Left lung (tissue), 10 donors: Measurements from ENCODE around the gene EPHA1. TPM values are rescaled to one million over a fixed set of nuclear protein-coding genes. Genes with fewer than 3 reads are reported as not detected.

Experiments used
- ATAC-seq: fragments of 200-7000 bp; cut with Tn5 transposase; one replicate; pipeline ENCODE4 v1.9.1; 2020; ENCODE audit warnings: moderate library complexity
- DNase-seq, 4 donors: peaks; one replicate each; pipeline ENCODE4 v3.0.0-alpha.2; 2013 to 2020
- H3K27ac ChIP-seq, 2 donors: fragments of 200-600 bp; sonication (generic) in 1 of 2; one replicate each; pipeline versions ENCODE4 v1.5.0 to v1.8.0; 2020 to 2021
- H3K27me3 ChIP-seq, 2 donors: fragments of 200-600 bp; sonication (generic) in 1 of 2; one replicate each; pipeline versions ENCODE4 v1.5.0 to v1.8.0; 2020 to 2021
- H3K36me3 ChIP-seq, 2 donors: fragments of 200-600 bp; sonication (generic) in 1 of 2; one replicate each; pipeline versions ENCODE4 v1.5.0 to v1.8.0; 2020 to 2021
- H3K4me1 ChIP-seq, 2 donors: fragments of 200-600 bp; one replicate each; pipeline ENCODE4 v1.8.0; 2021
- H3K4me3 ChIP-seq, 2 donors: fragments of 200-600 bp; sonication (generic) in 1 of 2; one replicate each; pipeline versions ENCODE4 v1.5.0 to v1.8.0; 2020 to 2021; ENCODE audit warnings: mild to moderate bottlenecking in 1 of 2
- H3K9me3 ChIP-seq, 2 donors: fragments of 200-600 bp; sonication (generic) in 1 of 2; one replicate each; pipeline versions ENCODE4 v1.5.0 to v1.8.0; 2020 to 2021
- intact Hi-C, 2 donors: fragments of 100-400 bp; cut with DNase I; formaldehyde crosslinking; loops; one replicate each; pipeline versions ENCODE4 v1.11.2 to v1.14.2; 2022
- microRNA-seq, 2 donors: library from miRNA; unstranded; fragments of <30 nt; microRNA quantifications; one replicate each; pipeline ENCODE4, GENCODE V29; 2019
- polyA plus RNA-seq, 6 donors: library from polyadenylated mRNA; unstranded; fragments of 120-200 nt; gene quantifications; one replicate each; pipeline ENCODE4 v1.2.1, GENCODE V29; 2013; ENCODE audit not compliant: insufficient read length in 6 of 6
- total RNA-seq, 2 donors: library from RNA; stranded (reverse); fragmentation: NEBNext Ultra II Directional; extraction: Animal tissue kit (Norgen Biotek cat#: 25700); gene quantifications; one replicate each; pipeline ENCODE4 v1.2.1, GENCODE V29; 2021
- TF ChIP-seq, protein P1 (sequence below), 2 donors: fragments of 200-600 bp; sonication (generic) in 1 of 2; IDR thresholded peaks; one replicate each; pipeline versions ENCODE4 v1.5.0 to v1.8.0; 2021; ENCODE audit warnings: antibody characterized with exemption in 2 of 2
- donor health status: DM: no; HTN: yes; CAD: no.
- donor health status: DM: no; HTN: no; CAD: no.

EPHA1 gene
- total and polyA plus RNA-seq, 8 donors, result 11.6 to 17.5 (median 14.5) TPM

DNA sequence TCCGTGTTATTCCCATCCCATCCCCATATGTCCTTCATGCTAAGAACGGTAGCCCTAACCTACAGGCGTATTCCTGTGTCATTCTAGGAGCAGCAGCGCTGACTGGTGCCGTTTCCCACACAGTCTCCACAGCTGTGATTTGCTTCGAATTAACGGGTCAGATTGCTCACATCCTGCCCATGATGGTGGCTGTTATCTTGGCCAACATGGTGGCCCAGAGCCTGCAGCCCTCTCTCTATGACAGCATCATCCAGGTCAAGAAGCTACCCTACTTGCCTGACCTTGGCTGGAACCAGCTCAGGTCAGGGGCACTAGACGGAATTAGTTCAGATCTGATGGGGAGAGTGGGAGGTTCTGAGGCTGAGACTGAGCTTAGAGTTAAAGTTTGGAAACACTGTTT is 66.8 kb downstream of the EPHA1 start:
- H3K36me3 ChIP-seq, result no peaks in the 10 kb centered on the region
- peaks cover 0 to 19% of the 10 kb centered on the region in 2 donors for H3K27me3 ChIP-seq
- H3K27ac ChIP-seq, result no peak overlapping the region
- H3K9me3 ChIP-seq, result no peaks in the 10 kb centered on the region
- ATAC-seq, result no peak
- TF ChIP-seq, protein P1, sequence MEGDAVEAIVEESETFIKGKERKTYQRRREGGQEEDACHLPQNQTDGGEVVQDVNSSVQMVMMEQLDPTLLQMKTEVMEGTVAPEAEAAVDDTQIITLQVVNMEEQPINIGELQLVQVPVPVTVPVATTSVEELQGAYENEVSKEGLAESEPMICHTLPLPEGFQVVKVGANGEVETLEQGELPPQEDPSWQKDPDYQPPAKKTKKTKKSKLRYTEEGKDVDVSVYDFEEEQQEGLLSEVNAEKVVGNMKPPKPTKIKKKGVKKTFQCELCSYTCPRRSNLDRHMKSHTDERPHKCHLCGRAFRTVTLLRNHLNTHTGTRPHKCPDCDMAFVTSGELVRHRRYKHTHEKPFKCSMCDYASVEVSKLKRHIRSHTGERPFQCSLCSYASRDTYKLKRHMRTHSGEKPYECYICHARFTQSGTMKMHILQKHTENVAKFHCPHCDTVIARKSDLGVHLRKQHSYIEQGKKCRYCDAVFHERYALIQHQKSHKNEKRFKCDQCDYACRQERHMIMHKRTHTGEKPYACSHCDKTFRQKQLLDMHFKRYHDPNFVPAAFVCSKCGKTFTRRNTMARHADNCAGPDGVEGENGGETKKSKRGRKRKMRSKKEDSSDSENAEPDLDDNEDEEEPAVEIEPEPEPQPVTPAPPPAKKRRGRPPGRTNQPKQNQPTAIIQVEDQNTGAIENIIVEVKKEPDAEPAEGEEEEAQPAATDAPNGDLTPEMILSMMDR (IDR thresholded peaks at IDR 0.05), result no peak
- DNase-seq, result no peak
- H3K4me3 ChIP-seq, result no peak overlapping the region
- intact Hi-C loops, result no loop called here
- peaks cover 0 to 4% of the 10 kb centered on the region in 2 donors for H3K4me1 ChIP-seq

Small RNA genes within 50 kb of the gene (microRNA-seq; reads per million reads assigned to microRNA genes)
- gene MIR6892, result 0.82 to 1.2 reads per million in 2 donors

Other genes starting within 250 kb of the EPHA1 start
- gene TAS2R39, start 225.4 kb downstream of the EPHA1 start, total RNA-seq, result not detected
- not detected for gene TAS2R39, start 225.4 kb downstream of the EPHA1 start, polyA plus RNA-seq
- not detected for gene TAS2R40, start 186.8 kb downstream of the EPHA1 start, total RNA-seq
- not detected for gene TAS2R40, start 186.8 kb downstream of the EPHA1 start, polyA plus RNA-seq
- 100 to 1,000 TPM; 124 to 151 TPM for gene GSTK1, start 145.4 kb downstream of the EPHA1 start, total RNA-seq
- gene GSTK1, start 145.4 kb downstream of the EPHA1 start, polyA plus RNA-seq, result 100 to 1,000 TPM; 109 to 125 (median 119) TPM
- gene TMEM139, start 123.9 kb downstream of the EPHA1 start, total RNA-seq, result 10 to 100 TPM; 18.5 to 48.1 TPM
- gene TMEM139, start 123.9 kb downstream of the EPHA1 start, polyA plus RNA-seq, result 1 to 10 TPM; 3.0 to 9.0 (median 7.0) TPM
- gene CASP2, start 120.5 kb downstream of the EPHA1 start, total RNA-seq, result 10 to 100 TPM; 36.3 to 43.0 TPM
- gene CASP2, start 120.5 kb downstream of the EPHA1 start, polyA plus RNA-seq, result 10 to 100 TPM; 54.6 to 66.0 (median 61.7) TPM
- gene CLCN1, start 92.7 kb downstream of the EPHA1 start, total RNA-seq, result under 1 TPM; 0.08 to 0.09 TPM
- under 1 TPM in 1 of 6 donors, not detected in 5; 0.08 TPM for gene CLCN1, start 92.7 kb downstream of the EPHA1 start, polyA plus RNA-seq
- 1 to 10 TPM in 1 of 2 donors, under 1 TPM in 1; 0.60 to 1.6 TPM for gene FAM131B, start 46.1 kb downstream of the EPHA1 start, total RNA-seq
- gene FAM131B, start 46.1 kb downstream of the EPHA1 start, polyA plus RNA-seq, result 1 to 10 TPM; 1.4 to 2.3 (median 1.8) TPM
- 100 to 1,000 TPM; 180 to 307 TPM for gene ZYX, start 27.5 kb downstream of the EPHA1 start, total RNA-seq
- 100 to 1,000 TPM; 117 to 249 (median 181) TPM for gene ZYX, start 27.5 kb downstream of the EPHA1 start, polyA plus RNA-seq
- not detected for gene TAS2R60, start 34.6 kb upstream of the EPHA1 start, total RNA-seq
- not detected for gene TAS2R60, start 34.6 kb upstream of the EPHA1 start, polyA plus RNA-seq
- not detected for gene TAS2R41, start 69.0 kb upstream of the EPHA1 start, total RNA-seq
- not detected for gene TAS2R41, start 69.0 kb upstream of the EPHA1 start, polyA plus RNA-seq
- under 1 TPM; 0.29 to 0.79 TPM for gene CTAGE15, start 162.9 kb upstream of the EPHA1 start, total RNA-seq
- 1 to 10 TPM in 3 of 6 donors, under 1 TPM in 3; 0.50 to 1.8 (median 1.3) TPM for gene CTAGE15, start 162.9 kb upstream of the EPHA1 start, polyA plus RNA-seq
- gene TCAF2, start 212.1 kb upstream of the EPHA1 start, total RNA-seq, result 1 to 10 TPM; 1.8 to 3.0 TPM
- 1 to 10 TPM; 3.6 to 6.9 (median 4.9) TPM for gene TCAF2, start 212.1 kb upstream of the EPHA1 start, polyA plus RNA-seq